ENCODE measurements around the gene APOBEC4.
"Not testable (repeated sequence)": the region's sequence is repeated elsewhere in the genome, so short reads cannot be mapped to it uniquely, and the experiment has no call there.

DNA sequence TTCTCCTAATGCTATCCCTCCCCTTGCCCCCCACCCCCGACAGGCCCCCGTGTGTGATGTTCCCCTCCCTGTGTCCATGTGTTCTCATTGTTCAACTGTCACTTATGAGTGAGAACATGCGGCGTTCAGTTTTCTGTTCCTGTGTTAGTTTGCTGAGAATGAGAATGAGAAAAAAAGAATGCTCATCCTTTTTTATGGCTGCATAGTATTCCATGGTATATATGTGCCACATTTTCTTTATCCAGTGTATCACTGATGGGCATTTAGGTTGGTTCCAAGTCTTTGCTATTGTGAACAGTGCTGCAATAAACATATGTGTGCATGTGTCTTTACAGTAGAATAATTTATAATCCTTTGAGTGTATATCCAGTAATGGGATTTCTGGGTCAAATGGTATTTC lies 26.2 kb upstream of the APOBEC4 start:
- TF ChIP-seq CTCF (conservative IDR thresholded peaks at IDR 0.05); EZH2 (IDR thresholded peaks at IDR 0.05; ENCODE audit: low read depth): not testable (repeated sequence)

Measured in PC-9 (cell line).